ENCODE results near the gene TBL1Y. TPM values are rescaled to one million over a fixed set of nuclear protein-coding genes. Genes with fewer than 3 reads are reported as not detected.

The TBL1Y gene
- total RNA-seq, 1 experiment from 2014 or later: not detected

DNA sequence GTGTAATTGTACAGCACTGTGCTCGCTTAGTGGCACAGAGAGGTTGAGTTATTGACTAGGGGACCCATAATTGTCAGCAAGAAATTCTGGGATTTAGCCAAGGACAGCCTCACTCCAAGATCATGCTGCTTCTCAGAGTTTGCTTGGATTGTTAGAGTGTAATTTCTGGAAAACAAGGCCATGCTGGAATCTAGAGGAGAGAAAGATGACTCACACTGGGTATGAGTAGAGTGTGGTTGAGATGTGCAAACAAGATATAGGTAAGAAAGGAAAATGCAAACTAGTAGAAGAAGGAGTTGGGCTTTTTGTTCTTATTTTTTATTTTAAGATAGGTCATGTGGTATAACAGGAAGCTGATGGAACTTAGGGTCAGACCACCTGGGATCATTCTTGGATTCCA is 97.4 kb downstream of the TBL1Y start:
- CTCF ChIA-PET: no interaction called here

More for the DNA sequence above, 97.4 kb downstream of the TBL1Y start:
- ChIA-PET POLR2A (no interaction called here), RAD21 (ENCODE audit: low non-redundant PET in 1 of 2, low total read pairs in 2 of 2, uncharacterized antibody in 2 of 2, unreplicated experiment in 2 of 2) (no interaction called here)
- BruUV-seq (replicated peaks): no TSS peak
- intact Hi-C loops (cut with micrococcal nuclease): no loop called here
- Histone ChIP-seq H3K27ac (ENCODE audit: low read depth, low read length) (no peak overlapping the region), H3K27me3 (ENCODE audit: insufficient read depth, low read length) (no peaks in the 10 kb centered on the region), H3K9ac (ENCODE audit: low read length) (no peak overlapping the region), H3K4me2 (ENCODE audit: low read length) (no peak overlapping the region), H2AFZ (ENCODE audit: low read depth, low read length, poor library complexity, severe bottlenecking) (no peak overlapping the region), H3K4me3 (replicated peaks in 1 of 2; ENCODE audit: low read depth in 1 of 2, low read length in 2 of 2) (no peak overlapping the region), H3K9me3 (ENCODE audit: control insufficient read depth in 1 of 2, insufficient read depth in 1 of 2, low read depth in 1 of 2, low read length in 2 of 2) (no peaks in the 10 kb centered on the region), H3K4me1 (ENCODE audit: control insufficient read depth in 1 of 2, insufficient read depth in 2 of 2, low read length in 2 of 2) (no peaks in the 10 kb centered on the region), H3K79me2 (ENCODE audit: insufficient read depth, low read length) (no peaks in the 10 kb centered on the region), H3K9me2 (ENCODE audit: insufficient read depth) (no peaks in the 10 kb centered on the region), H4K20me1 (ENCODE audit: insufficient read depth) (no peaks in the 10 kb centered on the region), H3K36me3 (ENCODE audit: control insufficient read depth in 1 of 2, insufficient read depth in 2 of 2, low read length in 2 of 2) (no peaks in the 10 kb centered on the region)
- DNase-seq (ENCODE audit: low read depth, low spot score) (no peak), ATAC-seq (no peak)
- TF ChIP-seq, protein P1, sequence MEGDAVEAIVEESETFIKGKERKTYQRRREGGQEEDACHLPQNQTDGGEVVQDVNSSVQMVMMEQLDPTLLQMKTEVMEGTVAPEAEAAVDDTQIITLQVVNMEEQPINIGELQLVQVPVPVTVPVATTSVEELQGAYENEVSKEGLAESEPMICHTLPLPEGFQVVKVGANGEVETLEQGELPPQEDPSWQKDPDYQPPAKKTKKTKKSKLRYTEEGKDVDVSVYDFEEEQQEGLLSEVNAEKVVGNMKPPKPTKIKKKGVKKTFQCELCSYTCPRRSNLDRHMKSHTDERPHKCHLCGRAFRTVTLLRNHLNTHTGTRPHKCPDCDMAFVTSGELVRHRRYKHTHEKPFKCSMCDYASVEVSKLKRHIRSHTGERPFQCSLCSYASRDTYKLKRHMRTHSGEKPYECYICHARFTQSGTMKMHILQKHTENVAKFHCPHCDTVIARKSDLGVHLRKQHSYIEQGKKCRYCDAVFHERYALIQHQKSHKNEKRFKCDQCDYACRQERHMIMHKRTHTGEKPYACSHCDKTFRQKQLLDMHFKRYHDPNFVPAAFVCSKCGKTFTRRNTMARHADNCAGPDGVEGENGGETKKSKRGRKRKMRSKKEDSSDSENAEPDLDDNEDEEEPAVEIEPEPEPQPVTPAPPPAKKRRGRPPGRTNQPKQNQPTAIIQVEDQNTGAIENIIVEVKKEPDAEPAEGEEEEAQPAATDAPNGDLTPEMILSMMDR (IDR thresholded peaks at IDR 0.05 in 2 of 3, conservative IDR thresholded peaks at IDR 0.05 in 1 of 3; ENCODE audit: borderline replicate concordance in 1 of 3, insufficient read depth in 1 of 3, low read depth in 2 of 3, low read length in 2 of 3): no peak
- TF ChIP-seq EGR1 (IDR thresholded peaks at IDR 0.05; ENCODE audit: low read depth) (no peak), SP1 (IDR thresholded peaks at IDR 0.05; ENCODE audit: low read depth) (no peak), TCF7L2 (IDR thresholded peaks at IDR 0.05; ENCODE audit: borderline replicate concordance, extremely low read depth, insufficient read depth, insufficient read length) (no peak), CEBPB (IDR thresholded peaks at IDR 0.05; ENCODE audit: low read depth) (no peak), SRF (IDR thresholded peaks at IDR 0.05; ENCODE audit: low read depth) (no peak), POLR2A (IDR thresholded peaks at IDR 0.05; ENCODE audit: borderline replicate concordance, extremely low read depth, insufficient read depth, insufficient read length) (no peak), ZFX (IDR thresholded peaks at IDR 0.05) (no peak), RAD21 (IDR thresholded peaks at IDR 0.05; ENCODE audit: low read depth) (no peak), EZH2phosphoT487 (IDR thresholded peaks at IDR 0.05; ENCODE audit: borderline replicate concordance) (no peak), ZNF274 (IDR thresholded peaks at IDR 0.05; ENCODE audit: low read depth, low read length) (no peak)
- TF ChIP-seq, protein P2, sequence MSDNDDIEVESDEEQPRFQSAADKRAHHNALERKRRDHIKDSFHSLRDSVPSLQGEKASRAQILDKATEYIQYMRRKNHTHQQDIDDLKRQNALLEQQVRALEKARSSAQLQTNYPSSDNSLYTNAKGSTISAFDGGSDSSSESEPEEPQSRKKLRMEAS (IDR thresholded peaks at IDR 0.05): no peak
- TF ChIP-seq, protein P3, sequence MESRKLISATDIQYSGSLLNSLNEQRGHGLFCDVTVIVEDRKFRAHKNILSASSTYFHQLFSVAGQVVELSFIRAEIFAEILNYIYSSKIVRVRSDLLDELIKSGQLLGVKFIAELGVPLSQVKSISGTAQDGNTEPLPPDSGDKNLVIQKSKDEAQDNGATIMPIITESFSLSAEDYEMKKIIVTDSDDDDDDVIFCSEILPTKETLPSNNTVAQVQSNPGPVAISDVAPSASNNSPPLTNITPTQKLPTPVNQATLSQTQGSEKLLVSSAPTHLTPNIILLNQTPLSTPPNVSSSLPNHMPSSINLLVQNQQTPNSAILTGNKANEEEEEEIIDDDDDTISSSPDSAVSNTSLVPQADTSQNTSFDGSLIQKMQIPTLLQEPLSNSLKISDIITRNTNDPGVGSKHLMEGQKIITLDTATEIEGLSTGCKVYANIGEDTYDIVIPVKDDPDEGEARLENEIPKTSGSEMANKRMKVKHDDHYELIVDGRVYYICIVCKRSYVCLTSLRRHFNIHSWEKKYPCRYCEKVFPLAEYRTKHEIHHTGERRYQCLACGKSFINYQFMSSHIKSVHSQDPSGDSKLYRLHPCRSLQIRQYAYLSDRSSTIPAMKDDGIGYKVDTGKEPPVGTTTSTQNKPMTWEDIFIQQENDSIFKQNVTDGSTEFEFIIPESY (IDR thresholded peaks at IDR 0.05; ENCODE audit: extremely low read depth, insufficient replicate concordance, low read length): no peak
- TF ChIP-seq, protein P4, sequence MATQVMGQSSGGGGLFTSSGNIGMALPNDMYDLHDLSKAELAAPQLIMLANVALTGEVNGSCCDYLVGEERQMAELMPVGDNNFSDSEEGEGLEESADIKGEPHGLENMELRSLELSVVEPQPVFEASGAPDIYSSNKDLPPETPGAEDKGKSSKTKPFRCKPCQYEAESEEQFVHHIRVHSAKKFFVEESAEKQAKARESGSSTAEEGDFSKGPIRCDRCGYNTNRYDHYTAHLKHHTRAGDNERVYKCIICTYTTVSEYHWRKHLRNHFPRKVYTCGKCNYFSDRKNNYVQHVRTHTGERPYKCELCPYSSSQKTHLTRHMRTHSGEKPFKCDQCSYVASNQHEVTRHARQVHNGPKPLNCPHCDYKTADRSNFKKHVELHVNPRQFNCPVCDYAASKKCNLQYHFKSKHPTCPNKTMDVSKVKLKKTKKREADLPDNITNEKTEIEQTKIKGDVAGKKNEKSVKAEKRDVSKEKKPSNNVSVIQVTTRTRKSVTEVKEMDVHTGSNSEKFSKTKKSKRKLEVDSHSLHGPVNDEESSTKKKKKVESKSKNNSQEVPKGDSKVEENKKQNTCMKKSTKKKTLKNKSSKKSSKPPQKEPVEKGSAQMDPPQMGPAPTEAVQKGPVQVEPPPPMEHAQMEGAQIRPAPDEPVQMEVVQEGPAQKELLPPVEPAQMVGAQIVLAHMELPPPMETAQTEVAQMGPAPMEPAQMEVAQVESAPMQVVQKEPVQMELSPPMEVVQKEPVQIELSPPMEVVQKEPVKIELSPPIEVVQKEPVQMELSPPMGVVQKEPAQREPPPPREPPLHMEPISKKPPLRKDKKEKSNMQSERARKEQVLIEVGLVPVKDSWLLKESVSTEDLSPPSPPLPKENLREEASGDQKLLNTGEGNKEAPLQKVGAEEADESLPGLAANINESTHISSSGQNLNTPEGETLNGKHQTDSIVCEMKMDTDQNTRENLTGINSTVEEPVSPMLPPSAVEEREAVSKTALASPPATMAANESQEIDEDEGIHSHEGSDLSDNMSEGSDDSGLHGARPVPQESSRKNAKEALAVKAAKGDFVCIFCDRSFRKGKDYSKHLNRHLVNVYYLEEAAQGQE (IDR thresholded peaks at IDR 0.05; ENCODE audit: low read depth): no peak
